Fibroblast of skin of left quadriceps (primary cell): ENCODE measurements around the gene ADAMTSL1.

Experiments
- DNase-seq, 2 experiments: peaks; one replicate each; pipeline ENCODE4 v3.0.0-alpha.2; 2013; ENCODE audit warnings: low read depth in 2 of 2

The ADAMTSL1 gene

DNA sequence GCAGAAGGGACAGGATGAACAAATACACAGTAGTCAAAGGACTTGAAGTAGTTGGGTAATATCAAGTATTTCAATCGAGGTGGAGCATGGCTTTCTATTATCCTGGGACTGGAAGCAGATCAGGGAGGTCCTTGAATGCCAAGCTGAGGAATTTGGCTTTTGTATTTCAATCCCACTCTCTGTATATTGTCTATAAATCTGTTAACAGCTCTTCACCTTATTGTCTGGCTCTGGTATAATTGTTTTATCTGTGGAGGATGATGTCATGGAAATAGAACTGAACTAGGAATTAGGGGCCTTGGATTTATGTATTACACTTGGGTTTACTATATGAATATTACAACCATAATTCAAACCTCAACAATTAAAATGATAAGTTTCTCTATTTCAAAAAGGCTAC lies 6.3 kb upstream of the ADAMTSL1 start:
- no peak for DNase-seq

DNA sequence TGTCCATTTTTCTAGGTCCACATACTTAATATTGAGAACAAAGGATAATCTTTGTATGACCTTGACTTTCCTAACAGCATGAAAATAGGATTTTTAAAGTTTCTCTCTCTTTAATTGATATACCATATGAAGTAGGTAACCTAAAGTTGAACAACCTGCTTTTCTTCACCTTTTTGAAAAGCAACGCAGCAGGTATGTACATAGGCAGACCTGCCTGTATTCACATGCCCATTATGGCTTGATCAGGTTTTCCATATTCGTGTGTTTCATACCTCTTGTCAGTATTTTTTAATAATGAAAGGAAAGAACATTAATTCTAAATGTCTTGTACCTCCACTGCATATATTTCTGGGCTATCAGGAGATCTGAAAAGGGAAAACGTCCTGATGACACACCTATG lies 1.5 kb upstream of the ADAMTSL1 start:
- no peak for DNase-seq

DNA sequence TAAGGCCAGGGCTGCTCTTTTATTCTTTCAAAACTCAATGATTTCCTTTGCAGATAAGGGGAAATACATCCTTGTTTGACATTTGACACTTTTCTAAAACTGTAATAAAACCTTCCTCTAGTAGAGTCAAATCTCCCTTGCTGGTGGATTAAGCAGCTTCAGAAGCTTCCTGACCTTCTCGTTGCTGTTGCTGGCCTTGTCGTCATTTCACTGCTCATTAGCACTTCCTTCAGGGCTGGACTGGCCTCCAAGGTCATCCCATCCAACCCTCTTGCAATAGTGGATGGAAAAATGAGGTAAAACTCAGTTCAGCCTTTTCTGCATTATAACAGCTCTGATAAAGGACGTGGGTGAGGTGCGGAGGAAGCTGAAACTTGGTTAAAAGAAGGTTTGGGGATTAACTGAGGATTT lies 1.1 kb upstream of the ADAMTSL1 start:
- DNase-seq, result no peak

DNA sequence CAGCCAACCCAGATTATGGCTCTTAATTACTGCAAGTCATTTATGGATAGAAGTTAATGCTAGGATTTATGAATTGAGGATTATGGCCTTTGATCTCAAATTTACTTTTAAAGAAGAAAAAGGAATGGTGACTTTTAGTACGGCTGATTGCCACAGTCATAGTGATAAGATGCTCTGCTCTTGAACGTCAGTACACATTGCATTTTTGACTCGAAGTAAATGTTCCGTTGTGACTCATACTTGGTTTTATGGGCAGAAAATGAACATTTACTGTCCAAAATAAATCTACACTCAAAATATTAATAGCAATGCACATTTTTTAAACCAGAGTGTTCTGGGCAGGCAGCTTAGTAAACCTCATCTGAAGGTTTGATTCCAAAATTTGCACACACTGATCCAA lies 830 bp downstream of the ADAMTSL1 start:
- DNase-seq, result no peak

DNA sequence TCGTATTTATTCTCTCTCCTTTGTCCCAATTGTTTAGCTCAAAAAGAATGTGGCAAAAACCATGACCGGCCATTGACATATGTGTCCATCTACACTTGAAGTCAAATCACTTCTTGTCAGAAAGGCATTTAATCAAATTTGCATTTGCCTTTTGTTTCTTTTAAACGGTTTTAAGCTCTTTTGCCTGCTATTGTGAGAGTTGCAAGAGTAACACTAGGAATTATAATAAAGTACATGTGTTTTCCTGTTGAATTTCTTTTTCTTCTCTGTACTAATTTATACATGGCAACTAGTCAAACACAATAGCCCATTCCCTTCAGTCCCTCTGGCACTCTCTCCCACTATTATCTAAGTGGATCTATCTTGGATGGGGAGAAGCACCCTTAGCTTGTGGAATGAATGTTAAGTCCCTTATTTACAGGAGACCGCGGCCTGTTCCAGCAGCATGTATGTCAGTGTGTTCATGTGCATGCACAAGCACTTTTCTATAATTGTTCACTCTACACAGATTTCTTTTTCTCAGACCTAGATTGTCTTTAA lies 3.2 kb downstream of the ADAMTSL1 start:
- no peak for DNase-seq

DNA sequence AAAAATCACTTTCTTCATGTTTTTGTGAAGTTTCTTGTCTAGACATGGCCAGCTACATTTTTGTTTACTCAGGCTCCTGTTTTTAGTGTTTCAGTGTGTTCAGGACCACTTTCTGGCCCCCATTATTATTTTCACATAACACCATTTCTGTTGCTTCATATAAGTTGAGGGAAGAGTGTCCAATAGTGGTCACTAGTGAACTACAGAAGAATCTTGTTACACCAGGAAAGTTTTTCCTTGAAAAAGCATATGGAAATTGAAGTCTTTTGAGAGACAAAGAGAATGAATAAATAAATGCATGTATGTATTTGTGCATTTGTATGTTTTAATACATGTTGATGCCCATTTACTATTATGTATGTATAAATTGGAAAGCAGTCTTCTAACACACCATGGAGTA lies 3.8 kb downstream of the ADAMTSL1 start:
- no peak for DNase-seq

DNA sequence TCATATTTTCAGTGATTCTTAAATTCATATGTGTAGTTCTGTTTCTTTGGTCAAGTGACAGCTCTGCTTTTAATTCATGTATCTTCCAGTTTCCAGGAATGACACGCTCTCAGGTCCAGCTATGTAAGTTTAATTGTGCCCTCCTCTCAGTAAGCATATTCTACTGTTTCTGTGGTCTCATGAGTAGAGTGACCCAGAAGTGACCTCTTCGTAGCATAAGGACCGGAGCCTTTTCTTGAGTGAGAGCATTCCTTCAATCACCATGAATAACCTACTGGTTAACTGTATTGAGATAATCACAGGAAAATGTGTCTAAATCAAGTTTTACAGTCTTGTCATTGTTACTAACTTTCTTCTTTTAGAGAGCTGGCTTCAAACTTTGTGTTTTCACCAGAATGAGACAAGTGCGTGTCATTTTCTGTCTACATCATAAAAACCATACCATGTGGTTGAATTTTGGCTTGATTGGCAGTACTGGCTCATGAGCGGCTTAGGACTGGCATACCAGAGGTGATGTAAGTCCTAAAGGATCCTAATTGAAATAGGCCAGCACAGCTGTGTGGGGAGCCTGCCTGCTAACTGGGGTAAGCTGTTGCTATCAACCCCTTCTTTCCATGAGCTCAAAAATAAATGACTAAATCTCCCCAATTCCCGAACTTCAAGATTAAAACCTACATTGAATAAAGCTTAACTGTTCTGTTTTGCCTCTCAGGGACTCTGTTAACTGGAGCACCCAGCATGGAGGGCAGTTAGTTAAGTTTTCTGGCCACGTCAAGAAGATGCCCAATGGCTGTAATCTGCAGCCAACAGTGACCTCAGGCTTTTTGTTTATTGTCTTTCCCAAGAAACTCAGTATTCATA lies 4.8 kb downstream of the ADAMTSL1 start:
- peak; percentile 91 for DNase-seq

DNA sequence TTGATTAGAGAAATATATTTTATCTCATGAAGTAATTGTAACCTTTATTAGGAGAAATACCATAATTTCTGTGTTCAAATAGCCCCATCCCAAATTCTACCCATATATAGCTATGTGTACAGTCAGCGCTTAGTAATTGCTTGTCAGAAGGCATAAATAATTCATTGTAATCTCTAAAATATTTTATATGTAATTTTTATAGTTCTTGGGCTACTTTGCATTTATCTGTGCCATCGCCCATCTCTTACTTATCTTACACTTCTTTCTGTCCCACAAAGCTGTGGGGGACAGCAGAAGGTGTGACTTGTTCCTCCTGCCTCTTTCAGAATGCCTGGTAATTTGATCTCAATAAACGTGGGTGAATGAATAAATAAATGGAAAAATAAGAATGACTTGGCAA lies 5.5 kb downstream of the ADAMTSL1 start:
- DNase-seq, result no peak

DNA sequence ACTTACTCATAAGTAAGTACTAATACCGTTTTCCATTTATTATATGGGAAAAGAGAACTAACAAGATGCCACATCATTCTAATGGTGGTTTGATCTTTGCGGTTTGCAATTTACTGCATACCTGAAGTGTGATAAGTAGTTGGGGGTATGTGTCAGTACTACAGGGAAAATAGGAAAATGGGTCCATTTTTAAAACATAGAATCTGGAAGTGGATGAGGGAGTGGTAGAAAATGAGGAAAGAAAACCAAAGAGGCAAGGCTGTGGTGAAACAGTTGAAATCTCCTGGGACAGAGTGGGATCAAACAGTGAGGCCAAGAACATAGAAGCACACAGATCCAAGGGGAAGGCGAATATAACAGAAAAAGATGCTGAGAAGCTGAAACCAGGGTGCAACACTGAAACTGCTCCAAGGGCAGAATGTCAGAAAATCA lies 6.7 kb downstream of the ADAMTSL1 start:
- peak; percentile 93 to 96 for DNase-seq

DNA sequence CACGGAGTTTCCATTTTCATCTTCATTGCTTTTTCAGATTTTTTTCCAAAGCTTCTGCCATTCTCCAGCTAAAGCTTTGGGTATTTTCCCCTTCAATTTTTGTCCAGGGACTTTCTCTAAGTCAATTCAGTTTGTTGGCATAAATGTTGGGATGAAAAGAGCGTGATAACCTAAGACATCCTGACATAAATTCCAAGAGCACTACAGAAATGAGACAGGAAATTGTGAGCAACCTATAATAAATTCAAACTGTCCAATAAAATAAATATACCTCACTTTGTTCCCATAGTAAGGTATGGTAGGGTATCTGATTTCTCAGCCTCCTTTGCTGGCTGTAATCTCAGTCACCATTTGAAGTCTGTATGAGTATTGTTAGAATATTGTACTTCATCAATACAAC lies 8.4 kb downstream of the ADAMTSL1 start:
- no peak for DNase-seq

DNA sequence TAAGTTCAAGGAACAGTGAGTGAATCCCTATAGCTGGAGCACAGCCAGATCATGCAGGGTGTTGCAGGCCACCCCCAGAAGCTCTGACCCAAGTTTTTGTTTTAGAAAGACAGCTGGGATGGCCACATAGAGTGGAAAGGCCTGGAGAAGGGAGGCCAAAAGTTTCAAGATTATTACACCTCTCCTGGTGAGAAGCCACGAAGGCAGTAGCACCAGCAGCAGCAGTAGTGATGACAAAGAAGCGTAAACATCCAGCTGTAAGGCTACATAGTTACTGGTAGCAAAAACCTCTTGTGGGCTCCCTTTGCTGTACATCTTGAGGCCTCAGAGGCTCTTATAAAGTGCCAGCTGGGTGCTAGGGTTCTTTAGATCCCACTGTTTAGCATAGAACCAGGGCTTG lies 11.8 kb downstream of the ADAMTSL1 start:
- DNase-seq, result no peak

DNA sequence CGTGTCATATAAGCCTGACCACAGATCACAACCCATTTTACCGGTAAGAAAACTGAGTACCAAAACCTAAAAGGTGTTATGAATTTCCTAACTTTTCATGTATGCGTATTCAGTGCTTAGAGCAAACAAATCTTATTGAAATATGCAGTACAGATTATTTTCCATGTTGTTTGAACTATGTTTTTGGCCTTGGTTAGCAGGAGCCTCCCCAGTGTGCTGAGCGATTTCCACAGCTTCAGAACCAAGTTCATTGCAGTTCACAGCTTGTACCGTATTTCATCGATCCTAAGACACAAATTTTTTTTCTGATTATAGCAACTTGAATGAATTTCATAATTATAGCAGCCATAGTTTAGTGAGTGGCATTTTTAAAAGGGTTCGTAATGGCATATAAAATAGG lies 13.7 kb downstream of the ADAMTSL1 start:
- DNase-seq, result no peak

DNA sequence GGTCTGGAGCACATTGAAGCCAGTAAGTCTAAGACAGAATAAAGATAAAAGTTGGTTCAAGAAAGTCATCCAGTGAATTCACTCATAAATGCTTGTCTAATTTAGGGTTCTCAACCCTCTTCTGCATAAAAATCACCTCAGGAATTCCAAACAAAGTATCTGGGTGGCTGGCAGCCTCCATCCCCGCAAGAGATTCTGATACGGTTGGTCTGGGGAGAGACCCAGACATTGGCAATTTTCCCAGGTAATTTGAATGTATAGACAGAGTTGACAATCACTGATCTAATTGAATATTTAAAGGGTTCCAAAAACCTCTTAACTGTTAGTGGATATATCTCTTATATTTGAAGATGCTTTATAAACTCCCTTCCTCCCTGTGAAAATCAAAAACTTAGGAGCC lies 14.9 kb downstream of the ADAMTSL1 start:
- no peak for DNase-seq

DNA sequence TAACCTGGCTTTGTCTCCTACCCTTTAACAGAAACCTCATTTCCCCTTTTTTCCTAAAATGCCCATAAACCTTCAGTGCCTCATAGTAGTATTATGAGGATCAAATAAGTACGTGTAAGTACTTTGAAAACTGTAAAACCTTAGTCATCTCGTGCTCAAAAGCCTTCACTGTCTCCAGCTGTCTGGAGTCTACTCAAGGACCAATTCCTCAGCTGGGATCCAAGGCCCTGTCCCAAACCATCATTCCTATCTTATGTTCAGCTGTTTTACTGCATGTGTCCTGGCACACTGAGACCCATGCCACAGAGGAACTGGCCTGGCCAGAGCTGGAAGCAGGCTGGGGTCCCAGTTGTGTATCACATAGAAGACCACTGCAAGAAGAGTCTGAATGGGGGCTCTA lies 15.9 kb downstream of the ADAMTSL1 start:
- no peak for DNase-seq

DNA sequence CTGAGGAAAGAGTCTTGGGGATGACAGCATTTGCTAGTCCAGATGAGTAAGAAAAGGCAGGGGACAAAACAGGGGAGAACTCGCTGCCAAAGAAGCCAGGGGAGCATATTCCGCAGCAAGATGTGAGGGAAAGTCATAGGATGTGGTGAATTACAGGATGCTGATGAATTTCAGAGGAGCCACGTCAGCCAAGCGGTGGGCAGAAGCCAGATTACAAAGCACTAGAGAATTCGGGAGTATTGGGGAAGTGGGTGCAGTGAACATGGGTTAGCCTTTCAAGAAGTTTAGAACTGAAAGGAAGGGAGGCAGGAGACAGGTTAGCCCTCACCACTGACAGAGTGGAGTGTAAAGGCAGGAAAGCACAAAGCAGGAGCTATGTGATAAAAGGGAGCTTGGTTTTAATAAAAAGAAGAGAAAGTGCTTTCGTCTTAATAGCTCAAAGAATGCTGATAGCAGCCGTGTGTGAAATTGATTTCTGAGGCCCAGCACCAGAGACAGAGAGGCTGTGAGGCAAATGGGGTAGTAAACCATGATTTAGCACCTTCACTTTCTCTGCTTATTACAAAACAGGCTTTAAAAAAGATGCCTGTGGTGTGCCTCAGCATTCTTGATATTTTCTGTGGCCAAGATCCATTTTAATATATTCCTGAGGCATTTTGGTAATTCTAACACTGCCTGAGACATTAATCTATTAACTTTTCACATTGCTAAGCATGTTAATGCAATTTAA lies 16.9 kb downstream of the ADAMTSL1 start:
- DNase-seq, result peak; percentile 99

DNA sequence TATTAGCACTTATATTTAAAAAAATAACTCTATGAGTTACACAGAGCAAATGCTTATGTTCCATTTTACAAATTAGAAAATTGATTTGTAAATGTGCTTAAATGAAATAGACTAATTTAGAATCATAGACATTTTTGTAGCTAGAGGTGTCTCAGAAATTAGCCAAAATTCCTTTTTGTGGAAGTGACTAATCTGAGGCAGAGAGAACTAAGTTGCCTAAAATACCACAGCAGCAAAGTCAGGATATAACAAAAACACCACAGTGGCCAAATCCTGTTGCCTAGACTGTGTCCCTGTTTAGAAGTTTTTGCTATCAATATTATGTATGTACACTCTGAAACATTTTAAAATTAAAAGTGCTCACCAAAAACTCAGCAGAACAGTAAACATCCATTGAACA lies 18.7 kb downstream of the ADAMTSL1 start:
- DNase-seq, result no peak

DNA sequence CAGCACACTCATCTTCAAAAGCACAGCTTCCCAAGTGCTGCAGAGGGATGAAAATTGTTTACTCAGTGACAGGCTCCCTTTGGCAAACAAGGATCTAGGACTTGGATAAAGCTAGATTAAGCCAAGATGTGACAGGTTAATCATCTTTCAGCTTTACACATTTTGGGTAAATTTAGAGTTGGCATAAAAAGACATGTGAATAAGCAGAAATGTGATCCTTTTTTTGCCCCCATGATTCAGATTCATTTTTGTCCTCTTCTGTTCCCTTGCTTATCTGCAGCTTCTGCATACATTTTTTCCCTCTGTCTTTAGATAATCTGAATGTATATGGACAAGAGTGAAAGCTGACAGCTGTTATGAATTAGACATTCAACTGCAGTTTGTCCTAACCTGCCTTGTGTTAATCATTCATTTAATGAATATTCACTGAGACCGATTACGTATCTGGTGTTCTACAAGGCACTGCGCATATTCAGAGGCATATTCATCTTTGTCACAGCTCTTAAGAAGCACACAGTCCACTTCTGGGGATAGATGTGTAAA lies 19.6 kb downstream of the ADAMTSL1 start:
- no peak for DNase-seq

DNA sequence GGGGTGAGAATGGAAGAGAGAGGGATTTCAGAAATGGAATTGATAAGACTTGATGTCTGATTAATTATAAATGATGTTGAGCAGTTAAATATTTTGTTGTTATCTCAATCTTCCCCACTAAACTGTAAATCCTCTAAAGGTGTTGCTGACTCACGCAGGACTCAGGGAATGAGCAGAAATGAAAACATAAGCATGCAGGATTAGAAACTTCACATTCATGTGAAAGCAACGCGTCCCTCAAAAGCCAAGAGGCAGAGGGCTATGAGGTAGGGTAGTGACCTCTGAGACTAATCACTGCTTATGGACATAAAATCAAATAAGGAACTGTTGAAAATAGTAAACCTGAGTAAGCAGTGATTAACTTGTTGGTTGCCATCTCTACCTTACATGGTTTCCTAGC lies 21.1 kb downstream of the ADAMTSL1 start:
- no peak for DNase-seq

DNA sequence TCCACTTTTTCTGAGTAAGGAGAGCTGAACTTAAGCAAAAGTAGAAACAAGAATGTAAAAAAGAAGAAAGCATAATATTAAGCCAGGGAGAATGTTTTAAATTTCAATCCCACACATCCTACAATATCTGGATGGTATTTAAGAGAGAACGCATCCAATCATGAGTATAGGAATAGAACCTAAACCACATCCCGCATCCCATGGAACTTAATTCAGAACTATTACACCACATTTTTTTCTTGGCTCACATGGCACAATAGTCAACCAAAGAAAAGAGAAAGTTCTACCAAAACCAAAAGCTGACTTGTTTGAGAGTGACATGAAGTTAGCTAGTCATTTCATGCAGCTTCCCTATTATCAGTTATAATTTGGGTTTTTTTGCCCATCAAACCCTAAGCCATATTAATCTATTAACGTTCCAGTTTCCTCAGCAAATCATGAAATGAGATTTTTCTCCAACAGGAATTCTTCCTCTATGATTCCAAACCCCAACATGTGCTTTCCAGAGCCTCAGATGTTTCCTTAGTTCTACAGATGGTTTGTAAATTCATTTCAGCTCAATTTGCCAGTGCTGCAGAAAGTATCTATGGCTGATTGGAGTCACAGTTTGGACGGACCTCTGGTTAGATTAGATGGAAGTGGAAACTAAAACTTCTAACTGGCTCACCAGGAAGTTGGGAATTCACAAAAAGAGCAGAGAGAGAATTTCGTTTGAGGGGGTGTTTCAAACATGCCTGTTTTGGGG lies 22.5 kb downstream of the ADAMTSL1 start:
- no peak for DNase-seq

DNA sequence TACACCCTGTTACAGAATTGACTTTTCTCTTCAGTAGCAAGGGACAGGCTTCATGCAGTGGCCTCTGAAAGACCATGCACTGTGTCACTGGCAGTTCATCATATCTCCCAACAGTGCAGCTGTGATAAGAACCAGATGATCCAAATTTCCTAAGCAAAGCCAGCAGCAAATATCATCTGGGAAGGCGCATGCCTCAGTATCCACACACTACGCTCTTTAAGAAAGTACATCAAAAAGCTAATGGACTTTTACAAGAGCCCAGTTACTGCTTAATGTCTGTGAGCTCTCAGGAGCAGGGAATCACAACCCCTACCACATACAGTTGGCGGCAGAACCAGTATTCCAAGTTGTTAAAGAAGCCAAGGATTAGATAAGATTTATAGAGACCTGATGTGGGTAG lies 25.1 kb downstream of the ADAMTSL1 start:
- DNase-seq, result no peak

DNA sequence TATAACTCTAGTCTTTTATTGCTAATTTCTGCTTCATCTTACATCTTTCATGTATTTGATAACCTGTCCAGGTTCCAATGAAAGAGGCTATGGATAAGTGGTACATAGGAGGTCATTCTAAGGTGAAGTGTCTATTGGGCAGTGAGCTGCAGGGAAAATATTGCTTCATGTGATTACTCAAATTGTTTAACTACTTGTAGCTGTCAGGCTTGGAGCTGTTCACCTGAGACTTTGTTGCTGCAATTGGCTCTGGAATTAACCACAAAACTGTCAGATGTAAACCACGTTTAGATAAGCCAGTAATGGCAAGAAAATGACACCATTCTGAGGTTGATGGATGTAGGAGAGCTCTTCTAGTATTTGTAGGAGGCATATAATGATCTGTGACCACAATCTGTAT lies 26.0 kb downstream of the ADAMTSL1 start:
- no peak for DNase-seq

DNA sequence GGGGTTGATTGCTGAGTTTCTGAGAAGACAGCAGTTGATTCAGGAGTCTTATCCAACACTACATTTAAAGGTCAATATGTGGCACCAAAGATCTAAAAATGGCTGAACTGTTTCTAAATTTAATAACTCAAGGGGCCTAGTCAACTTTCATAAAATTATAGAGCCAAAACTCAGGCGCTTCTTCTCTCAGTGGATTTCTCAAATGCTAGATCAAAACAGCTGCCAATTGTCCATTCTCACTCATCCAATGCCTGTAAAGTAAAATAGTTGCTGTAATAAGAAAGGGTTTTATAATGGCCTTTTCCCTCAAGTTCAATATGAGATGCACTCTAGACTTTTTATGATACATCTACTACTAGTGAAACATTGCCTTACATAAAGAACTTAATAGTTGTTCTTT lies 26.5 kb downstream of the ADAMTSL1 start:
- DNase-seq, result no peak
